Measurements from ENCODE around the gene MAMLD1. TPM values are rescaled to one million over a fixed set of nuclear protein-coding genes. Genes with fewer than 3 reads are reported as not detected.

The MAMLD1 gene
- total RNA-seq, 1 donor from 2014 or later, result 4.4 TPM

- H3K4me3 Mint-ChIP-seq (ENCODE audit: low read depth), result no peak overlapping the region
- DNase-seq (ENCODE audit: low spot score, unreplicated experiment), result no peak
- H3K27ac Mint-ChIP-seq, result no peak overlapping the region
- TF ChIP-seq, protein P1, sequence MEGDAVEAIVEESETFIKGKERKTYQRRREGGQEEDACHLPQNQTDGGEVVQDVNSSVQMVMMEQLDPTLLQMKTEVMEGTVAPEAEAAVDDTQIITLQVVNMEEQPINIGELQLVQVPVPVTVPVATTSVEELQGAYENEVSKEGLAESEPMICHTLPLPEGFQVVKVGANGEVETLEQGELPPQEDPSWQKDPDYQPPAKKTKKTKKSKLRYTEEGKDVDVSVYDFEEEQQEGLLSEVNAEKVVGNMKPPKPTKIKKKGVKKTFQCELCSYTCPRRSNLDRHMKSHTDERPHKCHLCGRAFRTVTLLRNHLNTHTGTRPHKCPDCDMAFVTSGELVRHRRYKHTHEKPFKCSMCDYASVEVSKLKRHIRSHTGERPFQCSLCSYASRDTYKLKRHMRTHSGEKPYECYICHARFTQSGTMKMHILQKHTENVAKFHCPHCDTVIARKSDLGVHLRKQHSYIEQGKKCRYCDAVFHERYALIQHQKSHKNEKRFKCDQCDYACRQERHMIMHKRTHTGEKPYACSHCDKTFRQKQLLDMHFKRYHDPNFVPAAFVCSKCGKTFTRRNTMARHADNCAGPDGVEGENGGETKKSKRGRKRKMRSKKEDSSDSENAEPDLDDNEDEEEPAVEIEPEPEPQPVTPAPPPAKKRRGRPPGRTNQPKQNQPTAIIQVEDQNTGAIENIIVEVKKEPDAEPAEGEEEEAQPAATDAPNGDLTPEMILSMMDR (IDR thresholded peaks at IDR 0.05; ENCODE audit: unreplicated experiment), result no peak
- peaks cover 11% of the 10 kb centered on the region for H3K9me3 Mint-ChIP-seq (ENCODE audit: low read depth)
- H3K36me3 Mint-ChIP-seq (ENCODE audit: insufficient read depth), result no peaks in the 10 kb centered on the region
- H3K4me1 Mint-ChIP-seq (ENCODE audit: low read depth), result no peaks in the 10 kb centered on the region
- no peaks in the 10 kb centered on the region for H3K27me3 Mint-ChIP-seq
These were observed 53.4 kb downstream of the MAMLD1 start for GRCh38 chrX:150416469-150416868.

GRCh38 chrX:150421816-150422215, 58.7 kb downstream of the MAMLD1 start:
- Mint-ChIP-seq H3K4me3 (ENCODE audit: low read depth) (no peak overlapping the region), H3K4me1 (ENCODE audit: low read depth) (no peaks in the 10 kb centered on the region), H3K36me3 (ENCODE audit: insufficient read depth) (peaks cover 1% of the 10 kb centered on the region), H3K27me3 (no peaks in the 10 kb centered on the region), H3K9me3 (ENCODE audit: low read depth) (peaks cover 11% of the 10 kb centered on the region), H3K27ac (no peak overlapping the region)
- TF ChIP-seq, protein P1 (IDR thresholded peaks at IDR 0.05; ENCODE audit: unreplicated experiment), result no peak
- no peak for DNase-seq (ENCODE audit: low spot score, unreplicated experiment)

- no peak for DNase-seq (ENCODE audit: low spot score, unreplicated experiment)
- H3K27ac Mint-ChIP-seq, result no peak overlapping the region
- H3K27me3 Mint-ChIP-seq, result no peaks in the 10 kb centered on the region
- no peak overlapping the region for H3K4me3 Mint-ChIP-seq (ENCODE audit: low read depth)
- peaks cover 29% of the 10 kb centered on the region for H3K9me3 Mint-ChIP-seq (ENCODE audit: low read depth)
- TF ChIP-seq, protein P1 (IDR thresholded peaks at IDR 0.05; ENCODE audit: unreplicated experiment), result no peak
- H3K36me3 Mint-ChIP-seq (ENCODE audit: insufficient read depth), result no peaks in the 10 kb centered on the region
- no peaks in the 10 kb centered on the region for H3K4me1 Mint-ChIP-seq (ENCODE audit: low read depth)
These were observed 66.5 kb downstream of the MAMLD1 start for GRCh38 chrX:150429594-150429993.

GRCh38 chrX:150436195-150436594, 73.1 kb downstream of the MAMLD1 start:
- TF ChIP-seq, protein P1 (IDR thresholded peaks at IDR 0.05; ENCODE audit: unreplicated experiment), result no peak
- DNase-seq (ENCODE audit: low spot score, unreplicated experiment), result no peak
- H3K27ac Mint-ChIP-seq, result no peak overlapping the region
- no peak overlapping the region for H3K4me3 Mint-ChIP-seq (ENCODE audit: low read depth)
- no peaks in the 10 kb centered on the region for H3K4me1 Mint-ChIP-seq (ENCODE audit: low read depth)
- H3K36me3 Mint-ChIP-seq (ENCODE audit: insufficient read depth), result peaks cover 2% of the 10 kb centered on the region
- H3K27me3 Mint-ChIP-seq, result no peaks in the 10 kb centered on the region
- peaks cover 47% of the 10 kb centered on the region for H3K9me3 Mint-ChIP-seq (ENCODE audit: low read depth)

GRCh38 chrX:150438165-150438564, 75.0 kb downstream of the MAMLD1 start:
- no peak overlapping the region for H3K4me3 Mint-ChIP-seq (ENCODE audit: low read depth)
- TF ChIP-seq, protein P1 (IDR thresholded peaks at IDR 0.05; ENCODE audit: unreplicated experiment), result no peak
- DNase-seq (ENCODE audit: low spot score, unreplicated experiment), result no peak
- H3K36me3 Mint-ChIP-seq (ENCODE audit: insufficient read depth), result peaks cover 2% of the 10 kb centered on the region
- H3K27me3 Mint-ChIP-seq, result no peaks in the 10 kb centered on the region
- H3K4me1 Mint-ChIP-seq (ENCODE audit: low read depth), result no peaks in the 10 kb centered on the region
- peaks cover 51% of the 10 kb centered on the region for H3K9me3 Mint-ChIP-seq (ENCODE audit: low read depth)
- H3K27ac Mint-ChIP-seq, result no peak overlapping the region

Data from progenitor cell of endocrine pancreas (in vitro differentiated cells).